GM19455 (cell line): ENCODE data around the gene ZFYVE28.
"Not testable (repeated sequence)": the region's sequence is repeated elsewhere in the genome, so short reads cannot be mapped to it uniquely, and the experiment has no call there.

ENCODE experiments used
- ATAC-seq: cut with Tn5 transposase; IDR thresholded peaks from one replicate; pipeline ENCODE4 v1.9.1; 2021; ENCODE audit not compliant: unreplicated experiment

The ZFYVE28 gene

DNA sequence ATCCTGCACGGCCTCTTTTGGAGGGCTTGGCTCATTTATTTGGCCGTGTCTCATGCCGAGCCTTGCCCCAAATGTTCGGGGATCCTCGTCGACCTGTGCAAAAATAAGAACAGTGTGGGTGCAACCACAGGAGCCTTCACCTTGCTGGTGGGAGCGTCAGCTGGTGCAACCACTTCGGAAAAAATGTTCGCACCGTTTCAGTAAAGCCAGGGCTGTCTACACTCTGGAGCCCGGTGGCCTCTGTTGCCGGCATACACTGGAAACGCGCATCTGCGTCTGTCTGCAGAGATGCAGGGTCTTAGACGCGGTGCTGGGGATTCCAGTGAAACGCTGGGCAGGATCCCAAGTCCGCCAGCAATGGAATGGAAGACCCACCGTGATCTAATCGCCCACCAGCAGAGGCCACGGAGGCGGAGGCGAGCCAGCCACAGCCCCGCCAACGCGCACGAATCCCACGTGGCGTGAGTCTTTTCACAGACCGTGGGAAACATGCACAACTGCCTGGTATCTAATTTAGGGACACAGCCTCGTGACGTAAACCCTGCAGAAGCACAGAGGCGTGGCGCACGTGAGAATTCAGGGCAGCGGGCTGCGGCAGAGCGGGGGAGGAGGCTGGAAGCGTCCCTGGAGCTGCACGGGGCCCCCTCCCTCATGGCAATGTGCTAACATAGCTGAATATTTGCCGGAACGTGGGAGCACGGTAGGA, 142.7 kb downstream of the ZFYVE28 start:
- no peak for ATAC-seq

DNA sequence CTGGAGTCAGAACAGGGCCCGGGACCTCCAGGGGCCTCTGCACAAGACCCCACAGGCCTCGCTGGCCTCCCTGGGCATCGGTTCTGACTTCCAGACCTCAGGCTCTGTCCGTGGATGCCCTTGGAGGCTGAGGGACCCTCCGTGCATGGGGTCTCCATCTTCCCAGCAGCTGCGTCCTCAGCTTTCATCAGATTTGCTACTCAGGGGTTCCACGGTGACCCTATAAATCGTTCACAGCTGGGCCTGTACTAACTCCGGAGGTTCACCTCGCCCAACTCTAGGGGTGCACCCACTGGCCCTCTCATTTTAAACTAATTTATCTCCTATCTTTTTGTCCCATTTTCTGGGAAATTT, 143.4 kb downstream of the ZFYVE28 start:
- ATAC-seq, result not testable (repeated sequence)

DNA sequence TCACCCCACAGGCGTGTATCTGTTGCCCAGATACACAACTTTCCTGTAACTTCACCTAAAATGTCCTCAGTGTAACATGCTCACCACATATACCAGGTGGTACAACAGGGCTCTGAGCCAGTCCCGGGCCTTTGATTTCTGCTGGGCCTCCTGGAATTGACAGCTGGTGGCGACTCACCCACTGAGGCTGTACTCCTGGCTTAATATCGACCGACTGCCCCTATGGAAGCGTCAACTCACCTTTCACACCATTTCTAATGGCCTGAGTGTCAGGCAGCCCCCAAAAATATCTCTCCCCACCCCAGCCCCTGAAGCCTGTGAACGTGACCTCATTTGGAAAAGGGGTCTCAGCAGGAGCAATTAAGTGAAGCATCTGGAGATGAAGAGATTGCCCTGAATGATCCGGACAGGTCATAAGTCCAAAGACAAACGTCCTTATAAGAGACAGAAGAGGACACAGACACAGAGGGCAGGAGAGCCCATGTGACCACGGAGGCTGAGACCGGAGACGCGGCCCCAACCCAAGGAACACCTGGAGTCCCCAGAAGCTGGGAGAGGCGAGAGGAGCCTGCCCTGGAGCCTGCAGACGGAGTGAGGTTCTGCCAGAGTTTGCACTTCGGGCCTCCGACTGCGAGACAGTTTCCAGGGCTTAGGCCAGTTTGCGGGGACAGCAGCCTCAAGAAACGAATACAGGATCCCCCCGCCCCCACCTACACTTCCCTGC, 144.0 kb downstream of the ZFYVE28 start:
- no peak for ATAC-seq

DNA sequence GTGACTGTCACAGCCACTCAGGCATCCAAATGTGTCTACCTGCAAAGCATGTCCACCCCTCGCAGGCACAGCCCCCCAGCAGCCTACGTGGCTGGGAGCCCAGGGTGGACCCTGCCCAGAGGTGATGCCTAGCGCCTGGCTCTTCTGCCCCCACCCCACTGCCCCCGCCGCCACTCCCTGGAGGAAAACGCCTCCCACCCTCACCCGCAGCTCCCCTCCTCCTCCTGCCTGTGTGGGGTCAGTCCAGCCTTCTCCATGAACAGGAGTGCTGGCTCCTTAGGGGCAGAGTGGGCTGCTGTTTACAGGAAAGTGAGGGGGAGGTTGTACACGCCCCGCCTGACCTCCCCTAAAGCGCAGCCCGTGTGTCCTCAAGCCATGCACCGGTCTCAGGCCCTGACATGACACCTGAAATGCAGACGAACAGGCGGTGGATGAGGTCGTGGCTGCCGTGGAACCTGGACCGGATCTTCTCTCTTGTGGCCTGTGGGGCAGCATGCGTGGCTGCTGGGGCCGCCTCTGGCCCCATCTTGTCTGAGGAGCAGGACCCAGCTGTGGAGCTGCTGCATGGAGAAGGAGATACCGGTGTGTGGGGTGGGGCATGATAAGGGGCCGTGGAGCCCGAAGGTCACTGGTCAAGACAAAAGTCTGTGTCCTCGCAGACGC, 144.7 kb downstream of the ZFYVE28 start:
- ATAC-seq, result no peak

DNA sequence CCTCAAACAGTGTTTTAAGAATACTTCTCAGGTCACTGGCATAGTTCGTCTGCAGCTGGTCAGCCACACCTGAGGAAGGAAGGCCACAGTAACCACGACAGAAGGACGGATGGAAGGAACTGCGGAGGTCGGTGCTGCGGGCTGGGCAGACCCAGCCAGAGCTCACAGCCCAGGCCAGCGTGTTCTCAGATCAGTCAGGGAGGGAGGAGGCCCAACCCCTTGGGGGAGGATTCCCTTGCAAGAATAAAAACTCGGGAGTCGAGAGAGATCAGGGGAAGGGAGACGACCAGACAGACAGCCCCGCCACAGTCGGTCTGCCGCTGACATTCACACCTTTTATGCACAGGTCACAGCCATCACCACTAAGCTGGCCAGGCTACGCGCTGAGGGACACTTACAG, 145.2 kb downstream of the ZFYVE28 start:
- no peak for ATAC-seq

DNA sequence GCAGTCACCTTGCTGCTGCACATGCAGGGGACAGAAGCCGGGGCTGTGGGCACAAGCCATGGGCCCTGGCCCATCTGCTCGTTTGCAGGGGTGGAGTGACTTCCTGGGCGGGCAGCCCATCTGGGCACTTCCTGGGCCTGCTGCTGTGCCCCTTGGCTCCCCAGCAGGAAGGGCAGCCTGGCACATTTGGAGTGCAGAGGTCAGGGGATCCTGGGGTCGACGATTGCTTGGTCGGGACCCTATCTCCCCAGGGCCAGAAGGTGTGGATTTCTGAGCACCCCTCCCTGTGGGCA, 145.7 kb downstream of the ZFYVE28 start:
- no peak for ATAC-seq

DNA sequence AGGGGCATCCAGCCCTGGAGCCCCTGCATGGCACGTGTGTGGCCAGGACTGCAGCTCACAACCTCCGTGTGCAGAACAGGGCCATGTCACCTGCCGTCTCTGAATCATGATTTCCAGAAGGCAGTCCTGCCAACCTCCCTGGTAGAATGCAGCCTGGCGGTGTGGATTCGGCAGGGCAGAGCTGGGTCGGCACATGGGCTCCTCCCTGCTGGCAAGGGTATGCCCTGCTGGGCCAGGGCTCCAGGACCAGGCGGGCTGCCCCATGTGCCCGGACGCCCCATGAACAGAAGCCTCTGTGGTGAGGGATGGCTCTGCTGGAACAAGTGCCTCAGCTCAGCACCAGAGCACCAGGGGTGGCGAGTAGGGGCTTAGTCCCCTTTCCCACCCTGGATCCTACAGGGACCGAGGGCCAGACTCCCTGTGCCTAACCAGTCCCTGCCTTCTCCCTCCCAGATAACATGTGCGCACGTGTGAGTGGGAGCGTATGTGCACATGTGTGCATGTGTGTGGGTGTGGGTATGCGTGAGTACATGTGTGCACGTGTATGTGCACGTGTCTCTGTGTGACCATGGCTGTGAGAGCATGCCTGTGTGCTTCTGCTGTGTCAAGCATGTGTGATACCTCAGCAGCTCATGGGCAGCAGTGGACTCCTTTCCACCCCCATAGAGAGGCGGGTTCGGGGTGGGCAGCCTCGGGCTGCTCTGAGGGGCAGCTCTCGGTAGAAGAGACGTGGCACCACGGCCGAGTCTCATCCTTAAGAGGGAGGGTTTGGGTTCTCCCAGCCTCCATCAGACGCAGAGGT, 146.2 kb downstream of the ZFYVE28 start:
- no peak for ATAC-seq

DNA sequence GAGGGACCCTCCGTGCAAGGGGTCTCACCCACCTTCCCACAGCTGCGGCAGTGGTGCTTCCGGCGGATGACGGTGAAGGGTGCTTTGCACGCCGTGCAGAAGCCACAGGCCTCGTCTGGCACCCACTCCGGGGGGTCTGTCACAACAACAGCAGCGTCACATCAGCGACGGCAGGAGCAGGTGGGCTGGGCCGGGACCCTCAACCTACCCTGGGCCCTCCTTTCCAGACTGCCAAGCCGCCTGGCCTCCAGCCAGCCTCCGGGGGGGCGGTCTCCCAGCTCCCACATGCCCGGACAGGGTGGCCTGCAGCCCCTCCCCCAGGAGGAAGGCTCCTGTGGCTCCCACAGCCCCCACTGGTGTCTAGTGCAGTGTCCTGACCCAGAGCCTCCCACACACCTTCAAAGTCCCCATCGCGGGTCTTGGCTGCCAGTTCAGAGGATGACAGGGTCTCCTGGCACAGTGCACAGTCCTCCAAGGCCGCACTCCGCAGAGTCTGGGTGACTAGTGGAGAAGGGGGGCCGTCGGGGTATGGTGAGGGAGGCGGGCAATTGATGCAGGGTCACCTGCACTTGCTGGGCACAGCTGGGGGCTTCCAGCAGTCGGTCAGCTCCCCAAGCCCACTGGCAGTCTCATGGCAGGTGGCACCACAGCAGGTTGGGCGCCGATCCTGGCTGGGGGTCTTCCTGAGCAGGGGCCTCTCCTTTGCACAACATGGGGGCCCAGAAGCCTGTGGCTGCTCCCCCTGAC, 147.0 kb downstream of the ZFYVE28 start:
- ATAC-seq, result no peak

DNA sequence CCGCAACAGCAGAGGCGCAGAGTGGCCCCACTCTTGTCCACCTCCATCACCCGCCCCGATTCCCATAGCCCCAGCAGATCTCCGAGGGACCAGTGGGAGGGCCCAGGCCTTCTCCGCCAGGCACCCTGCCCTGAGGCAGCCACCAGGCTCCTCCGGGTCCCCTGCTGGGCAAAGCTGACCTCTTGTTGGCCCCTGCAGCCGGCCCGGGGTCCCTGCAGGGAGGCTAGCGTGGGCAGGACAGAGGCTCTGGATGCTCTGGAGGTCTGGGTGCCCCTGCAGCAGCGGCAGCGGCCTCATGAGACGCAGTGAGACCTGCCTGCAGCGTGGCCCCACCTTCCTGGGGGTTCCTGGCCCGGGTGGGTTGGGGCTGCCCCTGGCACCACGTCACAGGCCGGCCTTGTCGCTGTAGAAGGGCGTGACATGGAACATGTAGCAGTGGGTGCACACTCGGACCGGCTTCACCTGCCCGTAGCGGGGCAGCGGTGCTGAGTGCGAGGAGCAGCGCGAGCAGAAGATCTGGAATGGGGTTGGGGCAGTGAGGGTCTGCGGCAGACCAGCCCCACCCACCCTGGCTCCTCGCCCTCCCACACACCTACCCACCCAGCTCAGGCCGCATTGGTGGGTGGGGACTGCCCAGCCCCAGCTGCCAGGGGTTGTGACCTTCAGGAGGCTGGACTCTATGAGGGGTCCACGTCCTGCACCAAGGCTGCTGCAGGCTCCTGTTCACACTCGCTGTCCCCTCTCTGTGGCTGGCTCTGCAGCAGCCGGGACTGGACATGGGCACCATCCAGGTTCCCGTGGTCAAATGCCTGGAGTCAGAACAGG, 147.9 kb downstream of the ZFYVE28 start:
- ATAC-seq, result no peak

DNA sequence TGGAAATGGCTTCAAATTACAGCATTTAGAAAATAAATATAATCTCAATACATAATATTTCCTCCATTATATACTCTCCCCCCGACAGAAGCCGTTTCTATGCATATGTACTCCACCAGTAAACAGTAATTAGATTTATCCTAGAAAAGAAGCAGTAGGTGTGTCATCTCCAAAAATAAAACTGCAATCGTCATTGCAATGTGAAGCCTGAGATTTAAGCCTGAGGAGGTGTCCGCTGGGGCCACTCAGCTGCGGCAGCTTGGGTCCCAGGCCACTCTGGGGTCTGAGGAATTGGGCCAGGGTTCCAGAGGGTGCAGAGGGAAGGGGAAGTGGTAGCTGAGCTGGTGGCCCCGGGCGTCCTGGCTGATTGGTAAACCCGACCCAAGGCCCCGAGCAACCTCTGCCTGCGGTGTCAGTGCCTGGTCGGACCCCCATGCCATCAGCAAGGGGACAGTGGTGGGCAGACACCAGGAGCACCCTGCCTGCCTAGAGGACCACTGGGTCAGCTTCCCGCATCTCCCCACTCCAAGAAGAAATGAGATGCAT, 148.8 kb downstream of the ZFYVE28 start:
- ATAC-seq, result no peak

DNA sequence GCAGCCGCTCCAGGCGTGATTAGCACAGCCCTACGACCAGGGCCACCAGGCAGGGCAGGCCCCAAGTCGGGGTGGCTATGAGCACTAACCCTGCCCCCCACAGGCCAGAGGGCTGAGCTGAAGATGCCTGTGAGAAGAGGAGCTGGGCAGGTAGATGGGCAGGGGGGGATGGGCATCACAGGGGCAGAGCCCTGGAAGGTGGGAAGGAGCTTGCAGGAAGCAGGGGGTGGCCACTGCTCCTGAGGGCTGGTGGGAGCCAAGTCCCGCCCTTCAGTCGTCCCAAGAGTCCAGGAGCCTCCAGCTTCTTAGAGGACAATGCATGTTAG, 149.3 kb downstream of the ZFYVE28 start:
- ATAC-seq, result no peak

DNA sequence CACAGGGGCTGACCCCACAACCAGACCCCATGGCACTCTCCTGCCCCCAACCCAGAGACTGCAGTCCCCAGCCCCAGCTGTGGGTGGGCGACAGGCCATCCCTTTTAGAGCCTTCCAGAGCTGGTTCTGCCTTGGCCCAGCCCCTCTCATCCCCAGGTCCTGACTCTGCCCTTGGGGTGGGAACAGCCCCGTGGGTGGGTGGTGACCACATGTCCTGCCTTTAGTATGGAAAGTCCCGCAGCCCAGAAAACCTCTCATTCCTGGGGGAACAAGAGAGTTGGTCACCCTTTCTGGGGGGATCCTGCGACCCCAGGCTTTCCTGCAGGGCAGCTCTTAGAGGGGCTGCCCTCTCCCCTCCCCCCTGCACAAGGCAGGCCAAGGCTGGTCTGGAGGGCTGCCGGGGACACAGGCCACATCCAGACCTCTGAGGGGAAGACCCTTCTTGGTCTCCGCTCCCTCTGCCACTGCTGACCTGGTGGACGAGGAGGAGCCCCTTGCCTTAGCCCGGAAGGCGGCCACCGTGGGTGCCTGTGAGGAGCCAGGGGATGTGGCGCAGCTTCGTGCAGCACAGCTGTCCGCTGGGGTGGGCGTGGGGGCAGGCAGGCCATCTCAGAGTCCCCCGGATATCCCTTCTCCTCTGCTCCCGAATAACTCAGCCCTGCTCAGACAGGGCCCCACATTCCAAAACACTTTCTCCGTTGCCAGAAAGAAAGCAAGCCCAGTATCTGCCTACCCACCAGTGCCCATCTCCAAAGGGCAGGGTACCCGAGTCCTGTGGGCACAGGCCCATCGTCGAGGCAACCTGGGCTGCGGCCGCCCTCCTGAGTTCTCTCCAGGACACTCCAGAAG, 149.9 kb downstream of the ZFYVE28 start:
- no peak for ATAC-seq

DNA sequence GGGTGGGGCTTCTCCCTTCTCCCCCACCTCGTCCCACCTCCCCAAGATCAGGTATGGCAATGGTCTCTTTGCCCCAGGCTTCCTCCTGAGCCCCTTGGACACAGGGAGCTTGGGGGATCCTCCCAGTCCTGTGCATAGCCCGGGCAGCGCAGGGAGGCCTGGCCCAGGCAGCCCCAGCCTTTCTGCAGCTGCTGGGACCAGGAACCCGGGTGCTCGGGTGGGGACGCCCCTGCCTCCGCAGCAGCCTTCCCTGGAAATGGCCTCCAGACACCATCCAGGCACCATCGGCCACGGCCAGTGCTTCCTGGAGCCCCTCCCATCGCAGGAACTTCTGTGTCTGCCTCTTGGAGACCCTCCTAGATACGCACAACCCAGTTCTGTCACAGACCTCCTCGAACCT, 150.6 kb downstream of the ZFYVE28 start:
- ATAC-seq, result no peak

DNA sequence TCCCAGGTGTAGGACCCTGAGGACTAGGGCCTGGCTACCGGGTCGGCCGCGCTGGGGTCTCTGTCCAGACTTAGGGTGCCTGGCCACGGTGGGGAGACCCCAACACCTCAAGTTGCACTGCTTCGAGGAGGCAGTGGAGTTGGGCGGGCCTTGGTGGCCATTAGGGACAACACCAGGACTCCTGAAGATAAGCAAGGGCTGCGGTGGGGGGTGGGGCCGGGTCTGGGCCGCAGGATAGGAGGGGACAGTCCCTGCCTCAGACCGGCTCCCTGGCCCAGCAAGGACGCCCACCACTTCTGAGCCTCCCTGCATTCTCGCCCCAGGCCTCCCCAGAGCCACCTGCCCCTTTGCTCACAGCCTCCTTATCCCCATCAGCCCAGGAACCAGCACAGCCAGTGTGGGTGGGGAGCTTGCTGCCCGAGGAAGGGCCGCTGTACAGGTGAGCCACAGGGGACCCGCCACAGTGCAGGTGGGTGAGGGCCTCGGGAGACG, 151.1 kb downstream of the ZFYVE28 start:
- no peak for ATAC-seq

DNA sequence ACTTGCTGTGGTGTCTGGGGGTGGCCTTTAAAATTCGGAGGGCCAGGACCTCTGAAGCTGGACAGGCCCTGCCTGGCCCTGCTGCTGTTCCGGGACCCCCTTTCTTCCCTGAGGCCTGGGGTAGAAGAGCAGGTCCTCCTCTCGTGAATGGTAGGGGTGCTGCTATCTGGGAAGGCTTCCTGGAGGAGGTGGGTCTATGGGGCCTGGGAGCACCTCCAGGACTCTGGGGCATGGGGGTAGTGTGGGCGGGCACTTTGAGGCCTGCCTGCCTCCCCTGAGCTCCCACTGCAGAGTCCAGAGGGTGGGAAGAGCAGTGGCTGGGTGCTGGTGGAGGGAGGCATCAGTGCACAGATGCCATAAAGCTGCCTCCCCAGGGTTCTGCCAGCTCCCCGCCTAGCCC, 151.6 kb downstream of the ZFYVE28 start:
- no peak for ATAC-seq

DNA sequence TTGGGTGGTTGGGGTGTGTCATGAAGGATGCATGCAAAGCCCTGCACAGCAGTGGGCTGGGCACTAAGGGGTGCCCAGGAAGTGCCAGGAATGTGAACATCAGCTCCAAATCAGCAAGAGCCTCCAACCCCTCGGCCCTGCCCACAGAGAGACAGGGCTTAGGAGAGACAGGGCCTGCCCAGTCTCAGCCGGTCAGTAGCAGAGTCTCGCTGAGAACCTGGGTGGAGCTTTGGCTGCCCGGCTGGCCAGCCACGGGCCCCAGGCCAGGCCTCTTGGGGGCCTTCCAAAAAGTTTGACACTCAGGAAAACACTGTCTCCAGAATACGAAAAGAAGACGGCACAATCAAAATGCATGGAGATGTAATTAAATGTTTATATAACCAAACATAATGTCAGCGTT, 152.3 kb downstream of the ZFYVE28 start:
- ATAC-seq, result no peak

DNA sequence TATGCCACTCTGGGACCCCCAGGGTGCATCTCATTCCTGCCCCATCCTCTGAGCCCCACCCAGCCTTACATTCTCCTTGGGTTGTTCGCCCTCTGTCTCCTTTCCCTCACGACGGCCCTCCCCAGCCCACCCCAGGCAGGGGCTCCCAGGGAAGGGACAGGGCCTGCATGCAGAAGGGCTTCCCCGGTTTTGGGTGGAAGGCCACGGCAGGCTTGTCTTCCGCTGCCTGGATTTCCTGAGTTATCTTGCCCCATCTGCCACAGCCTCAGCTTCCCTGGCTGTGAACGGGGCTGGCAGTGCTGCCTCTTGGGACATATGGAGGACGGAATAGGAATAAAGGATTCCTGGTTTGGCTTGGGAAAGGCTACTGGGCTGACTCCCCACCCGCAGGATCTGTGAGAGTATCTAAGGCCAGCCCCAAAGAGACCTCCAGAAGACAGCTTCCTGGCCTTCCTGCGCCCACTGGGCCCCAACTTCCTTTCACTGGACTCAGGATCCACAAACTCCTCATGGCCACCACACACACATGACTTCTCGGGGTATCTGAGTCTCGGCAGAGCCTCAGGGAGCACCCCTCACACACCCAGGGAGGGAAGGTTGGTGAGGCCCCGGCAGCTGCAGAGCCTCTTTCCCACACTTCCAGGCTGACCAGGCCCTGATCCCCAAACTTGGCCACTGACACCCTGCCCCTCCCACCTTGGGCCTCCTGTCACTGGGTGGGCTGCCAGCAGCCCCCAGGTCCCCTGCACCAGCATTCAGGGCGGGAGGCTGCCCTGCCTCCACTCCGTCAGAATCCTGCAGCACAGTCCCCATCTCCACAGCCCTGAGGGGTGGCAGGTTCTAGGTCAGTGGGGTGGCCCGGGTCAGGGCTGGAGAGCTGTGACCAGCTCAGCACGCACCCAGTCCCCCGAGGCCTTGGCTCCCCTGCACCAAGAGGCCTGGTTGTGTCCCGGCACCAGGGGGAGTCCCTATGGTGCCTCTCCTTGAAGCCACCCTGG, 153.0 kb downstream of the ZFYVE28 start:
- ATAC-seq, result no peak
